DOHH2 (cell line): ENCODE data around the gene STAT5B.
"Not testable (repeated sequence)": the region's sequence is repeated elsewhere in the genome, so short reads cannot be mapped to it uniquely, and the experiment has no call there.

ENCODE experiments used
- H3F3A ChIP-seq: fragments of 200-600 bp; sonication (generic), shearing (Covaris generic); 2 replicates; pipeline ENCODE4 v1.6.0; 2016; ENCODE audit warnings: antibody characterized with exemption, mild to moderate bottlenecking; ENCODE audit not compliant: control insufficient read depth, insufficient read depth
- H3K27ac ChIP-seq: fragments of 200-600 bp; sonication (generic); 2 replicates; pipeline ENCODE4 v1.5.1; 2014; ENCODE audit warnings: low read depth, mild to moderate bottlenecking, low read length, moderate library complexity
- H3K27me3 ChIP-seq: fragments of 200-600 bp; sonication (generic); 2 replicates; pipeline ENCODE4 v1.6.1; 2014; ENCODE audit warnings: mild to moderate bottlenecking, low read length, mixed read lengths; ENCODE audit not compliant: control insufficient read depth
- H3K36me3 ChIP-seq: fragments of 200-600 bp; sonication (generic); 2 replicates; pipeline ENCODE4 v1.6.1; 2014; ENCODE audit warnings: mild to moderate bottlenecking, low read length, moderate library complexity, mixed read lengths; ENCODE audit not compliant: control insufficient read depth
- H3K4me1 ChIP-seq: fragments of 200-600 bp; sonication (generic); 2 replicates; pipeline ENCODE4 v1.6.1; 2014; ENCODE audit warnings: mild to moderate bottlenecking, low read length, mixed read lengths; ENCODE audit not compliant: control insufficient read depth
- H3K4me2 ChIP-seq: fragments of 200-600 bp; sonication (generic); 2 replicates; pipeline ENCODE4 v1.6.0; 2014; ENCODE audit warnings: mild to moderate bottlenecking, low read length, moderate library complexity
- H3K4me3 ChIP-seq: fragments of 200-600 bp; sonication (generic); 2 replicates; pipeline ENCODE4 v1.5.1; 2014; ENCODE audit warnings: mild to moderate bottlenecking, low read length, mixed read lengths
- H3K79me2 ChIP-seq: fragments of 200-600 bp; sonication (generic); 2 replicates; pipeline ENCODE4 v1.6.1; 2014; ENCODE audit warnings: mild to moderate bottlenecking, low read length, mixed read lengths; ENCODE audit not compliant: control insufficient read depth
- H3K9me2 ChIP-seq: fragments of 200-600 bp; sonication (generic); replicated peaks from 2 replicates; pipeline ENCODE4 v1.6.1; 2014; ENCODE audit warnings: mild to moderate bottlenecking, low read length, mixed read lengths; ENCODE audit not compliant: control insufficient read depth
- H3K9me3 ChIP-seq: fragments of 200-600 bp; sonication (generic); 2 replicates; pipeline ENCODE4 v1.6.1; 2014; ENCODE audit warnings: antibody characterized with exemption, low read length, mixed read lengths; ENCODE audit not compliant: control insufficient read depth, insufficient read depth
- H4K20me1 ChIP-seq: fragments of 200-600 bp; sonication (generic); 2 replicates; pipeline ENCODE4 v1.6.0; 2014; ENCODE audit warnings: low read depth, mild to moderate bottlenecking, antibody characterized with exemption, low read length, moderate library complexity; ENCODE audit not compliant: control insufficient read depth, insufficient read depth
- EZH2phosphoT487 ChIP-seq: fragments of 200-600 bp; sonication (generic); IDR thresholded peaks from 2 replicates; pipeline ENCODE4 v1.6.1; 2017; ENCODE audit warnings: borderline replicate concordance, mild to moderate bottlenecking, antibody characterized with exemption, low read length, moderate library complexity, mixed read lengths
- TF ChIP-seq, protein P1 (sequence below): fragments of 200-600 bp; sonication (generic); IDR thresholded peaks from one replicate; pipeline ENCODE4 v1.5.1; 2014; ENCODE audit warnings: antibody characterized with exemption, mild to moderate bottlenecking, low read depth, low read length; ENCODE audit not compliant: poor library complexity, severe bottlenecking

STAT5B gene

GRCh38 chr17:42268236-42268635 is 8.0 kb downstream of the STAT5B start:
- Histone ChIP-seq H3K27me3 (no peaks in the 10 kb centered on the region), H3K27ac (no peak overlapping the region), H4K20me1 (no peaks in the 10 kb centered on the region), H3K4me3 (no peak overlapping the region), H3K9me2 (no peaks in the 10 kb centered on the region), H3K4me1 (peaks cover 56% of the 10 kb centered on the region), H3K4me2 (no peak overlapping the region), H3K9me3 (peaks cover 4% of the 10 kb centered on the region; the same call in 1 of the 2 replicates), H3K36me3 (peaks cover 21% of the 10 kb centered on the region), H3K79me2 (peaks cover 84% of the 10 kb centered on the region), H3F3A (peaks cover 10% of the 10 kb centered on the region)
- no peak for TF ChIP-seq EZH2phosphoT487
- TF ChIP-seq, protein P1, sequence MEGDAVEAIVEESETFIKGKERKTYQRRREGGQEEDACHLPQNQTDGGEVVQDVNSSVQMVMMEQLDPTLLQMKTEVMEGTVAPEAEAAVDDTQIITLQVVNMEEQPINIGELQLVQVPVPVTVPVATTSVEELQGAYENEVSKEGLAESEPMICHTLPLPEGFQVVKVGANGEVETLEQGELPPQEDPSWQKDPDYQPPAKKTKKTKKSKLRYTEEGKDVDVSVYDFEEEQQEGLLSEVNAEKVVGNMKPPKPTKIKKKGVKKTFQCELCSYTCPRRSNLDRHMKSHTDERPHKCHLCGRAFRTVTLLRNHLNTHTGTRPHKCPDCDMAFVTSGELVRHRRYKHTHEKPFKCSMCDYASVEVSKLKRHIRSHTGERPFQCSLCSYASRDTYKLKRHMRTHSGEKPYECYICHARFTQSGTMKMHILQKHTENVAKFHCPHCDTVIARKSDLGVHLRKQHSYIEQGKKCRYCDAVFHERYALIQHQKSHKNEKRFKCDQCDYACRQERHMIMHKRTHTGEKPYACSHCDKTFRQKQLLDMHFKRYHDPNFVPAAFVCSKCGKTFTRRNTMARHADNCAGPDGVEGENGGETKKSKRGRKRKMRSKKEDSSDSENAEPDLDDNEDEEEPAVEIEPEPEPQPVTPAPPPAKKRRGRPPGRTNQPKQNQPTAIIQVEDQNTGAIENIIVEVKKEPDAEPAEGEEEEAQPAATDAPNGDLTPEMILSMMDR: no peak

- H3K4me3 ChIP-seq: no peak overlapping the region
- no peak overlapping the region for H3K27ac ChIP-seq
- H3K36me3 ChIP-seq: peaks cover 21% of the 10 kb centered on the region
- H3K4me2 ChIP-seq: no peak overlapping the region
- peaks cover 52% of the 10 kb centered on the region for H3K4me1 ChIP-seq
- H3F3A ChIP-seq: peaks cover 14% of the 10 kb centered on the region
- no peaks in the 10 kb centered on the region for H3K27me3 ChIP-seq
- no peaks in the 10 kb centered on the region for H4K20me1 ChIP-seq
- peaks cover 79% of the 10 kb centered on the region for H3K79me2 ChIP-seq
- peaks cover 4% of the 10 kb centered on the region; the same call in 1 of the 2 replicates for H3K9me3 ChIP-seq
- H3K9me2 ChIP-seq: no peaks in the 10 kb centered on the region
- no peak for TF ChIP-seq EZH2phosphoT487
- TF ChIP-seq, protein P1: no peak
Measured at GRCh38 chr17:42266918-42267766, 9.0 kb downstream of the STAT5B start.

GRCh38 chr17:42266462-42266861 is 9.7 kb downstream of the STAT5B start:
- no peak for TF ChIP-seq EZH2phosphoT487
- TF ChIP-seq, protein P1: no peak

DNA sequence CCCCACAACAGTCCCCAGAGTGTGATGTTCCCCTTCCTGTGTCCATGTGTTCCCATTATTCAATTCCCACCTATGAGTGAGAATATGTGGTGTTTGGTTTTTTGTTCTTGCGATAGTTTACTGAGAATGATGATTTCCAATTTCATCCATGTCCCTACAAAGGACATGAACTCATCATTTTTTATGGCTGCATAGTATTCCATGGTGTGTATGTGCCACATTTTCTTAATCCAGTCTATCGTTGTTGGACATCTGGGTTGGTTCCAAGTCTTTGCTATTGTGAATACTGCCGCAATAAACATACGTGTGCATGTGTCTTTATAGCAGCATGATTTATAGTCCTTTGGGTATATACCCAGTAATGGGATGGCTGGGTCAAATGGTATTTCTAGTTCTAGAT is 11.8 kb downstream of the STAT5B start:
- H3K9me3 ChIP-seq, H3K4me2 ChIP-seq, H3K9me2 ChIP-seq, H3K4me3 ChIP-seq, H4K20me1 ChIP-seq, H3K27ac ChIP-seq, H3K27me3 ChIP-seq: not testable (repeated sequence)
- H3F3A ChIP-seq: peaks cover 34% of the 10 kb centered on the region
- H3K4me1 ChIP-seq: peaks cover 59% of the 10 kb centered on the region
- H3K79me2 ChIP-seq: peaks cover 78% of the 10 kb centered on the region
- peaks cover 16% of the 10 kb centered on the region for H3K36me3 ChIP-seq

More at GRCh38 chr17:42266462-42266861, 9.7 kb downstream of the STAT5B start:
- Histone ChIP-seq H4K20me1 (no peaks in the 10 kb centered on the region), H3K36me3 (peaks cover 21% of the 10 kb centered on the region), H3K27ac (no peak overlapping the region), H3K27me3 (no peaks in the 10 kb centered on the region), H3K79me2 (peaks cover 79% of the 10 kb centered on the region), H3K9me3 (peaks cover 4% of the 10 kb centered on the region; the same call in 1 of the 2 replicates), H3F3A (peaks cover 19% of the 10 kb centered on the region), H3K4me2 (no peak overlapping the region), H3K4me1 (peaks cover 52% of the 10 kb centered on the region), H3K4me3 (no peak overlapping the region), H3K9me2 (no peaks in the 10 kb centered on the region)
